Karpas-422 (cell line): ENCODE results near the gene ZNF726. TPM values are rescaled to one million over a fixed set of nuclear protein-coding genes. Genes with fewer than 3 reads are reported as not detected.
"Not testable (repeated sequence)": the region's sequence is repeated elsewhere in the genome, so short reads cannot be mapped to it uniquely, and the experiment has no call there.

Experiments
- DNase-seq: peaks from one replicate; pipeline ENCODE4 v3.0.0-alpha.2; 2015
- H2AFZ ChIP-seq: fragments of 200-600 bp; sonication (generic); 2 replicates; pipeline ENCODE4 v1.6.1; 2014; ENCODE audit warnings: antibody characterized with exemption, low read length, mixed read lengths
- H3K27ac ChIP-seq: fragments of 200-600 bp; sonication (generic); 2 replicates; pipeline ENCODE4 v1.5.1; 2014; ENCODE audit warnings: mild to moderate bottlenecking, low read length, moderate library complexity
- H3K27me3 ChIP-seq: fragments of 200-600 bp; sonication (generic); 2 replicates; pipeline ENCODE4 v1.6.1; 2014; ENCODE audit warnings: low read length, mixed read lengths
- H3K36me3 ChIP-seq: fragments of 200-600 bp; sonication (generic); 2 replicates; pipeline ENCODE4 v1.6.1; 2014; ENCODE audit warnings: low read length, mixed read lengths; ENCODE audit not compliant: insufficient read depth
- H3K4me1 ChIP-seq: fragments of 200-600 bp; sonication (generic); 2 replicates; pipeline ENCODE4 v1.6.1; 2014; ENCODE audit warnings: mild to moderate bottlenecking, low read length, mixed read lengths
- H3K4me2 ChIP-seq: fragments of 200-600 bp; sonication (generic); 2 replicates; pipeline ENCODE4 v1.6.1; 2014; ENCODE audit warnings: low read length, low read depth, mild to moderate bottlenecking; ENCODE audit not compliant: poor library complexity, severe bottlenecking
- H3K4me3 ChIP-seq: fragments of 200-600 bp; sonication (generic); 2 replicates; pipeline ENCODE4 v1.5.1; 2014; ENCODE audit warnings: mild to moderate bottlenecking, antibody characterized with exemption, low read length, mixed read lengths
- H3K79me2 ChIP-seq: fragments of 200-600 bp; sonication (generic); 2 replicates; pipeline ENCODE4 v1.6.1; 2014; ENCODE audit warnings: mild to moderate bottlenecking, low read length, mixed read lengths
- H3K9ac ChIP-seq: fragments of 200-600 bp; sonication (generic); 2 replicates; pipeline ENCODE4 v1.6.0; 2014; ENCODE audit warnings: low read length
- H3K9me2 ChIP-seq: fragments of 200-600 bp; sonication (generic), shearing (Covaris generic); replicated peaks from 2 replicates; pipeline ENCODE4 v1.6.0; 2014; ENCODE audit warnings: mild to moderate bottlenecking, low read length, moderate library complexity; ENCODE audit not compliant: insufficient read depth
- H3K9me3 ChIP-seq: fragments of 300-700, 200-600 bp; sonication (generic); 2 replicates; pipeline ENCODE4 v1.6.1; 2014; ENCODE audit warnings: low read length, mixed read lengths
- H4K20me1 ChIP-seq: fragments of 200-600 bp; sonication (generic); 2 replicates; pipeline ENCODE4 v1.6.1; 2014; ENCODE audit warnings: mild to moderate bottlenecking, antibody characterized with exemption, low read length, low read depth; ENCODE audit not compliant: insufficient read depth
- total RNA-seq: library from RNA; depleted of rRNA; stranded (reverse); fragments of >200 nt; shearing (Covaris generic); gene quantifications from 2 replicates; pipeline ENCODE4 v1.2.3, GENCODE V29; 2014; ENCODE audit warnings: low replicate concordance; rRNA removed

Gene ZNF726
- total RNA-seq, 1 experiment from 2014 or later = 19.3 TPM

DNA sequence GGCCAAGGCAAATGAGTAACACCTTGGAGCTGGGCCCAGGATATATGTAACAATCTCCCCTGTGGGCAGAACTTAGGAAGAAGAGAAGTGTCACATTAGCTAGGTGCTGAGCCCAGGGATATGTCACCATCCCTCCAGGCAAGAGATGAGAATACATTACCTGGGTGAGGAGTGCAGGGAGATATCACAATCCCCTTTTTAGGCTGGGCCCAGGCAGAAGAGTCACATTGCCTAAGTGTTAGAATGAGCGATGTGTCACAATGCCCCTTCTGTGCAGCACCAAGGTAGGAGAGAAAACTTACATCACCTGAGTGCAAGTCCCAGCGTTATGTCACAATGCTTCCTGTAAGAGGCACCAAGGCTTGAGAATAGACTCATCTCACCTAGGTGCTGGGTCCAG, 60.3 kb downstream of the ZNF726 start:
- Histone ChIP-seq H3K27me3 (no peaks in the 10 kb centered on the region), H3K9me3 (no peaks in the 10 kb centered on the region), H3K36me3 (no peaks in the 10 kb centered on the region), H3K79me2 (no peaks in the 10 kb centered on the region), H3K9ac (no peak overlapping the region), H2AFZ (no peak overlapping the region), H3K4me2 (no peak overlapping the region), H3K9me2 (no peaks in the 10 kb centered on the region), H3K4me3 (no peak overlapping the region), H4K20me1 (no peaks in the 10 kb centered on the region), H3K27ac (no peak overlapping the region), H3K4me1 (no peaks in the 10 kb centered on the region)
- DNase-seq = no peak

- H3K79me2 ChIP-seq, DNase-seq, H2AFZ ChIP-seq, H3K9ac ChIP-seq, H3K9me2 ChIP-seq, H4K20me1 ChIP-seq, H3K9me3 ChIP-seq, H3K27me3 ChIP-seq, H3K4me3 ChIP-seq, H3K4me1 ChIP-seq, H3K27ac ChIP-seq, H3K36me3 ChIP-seq, H3K4me2 ChIP-seq: not testable (repeated sequence)
Measured at GRCh38 chr19:23976631-23977030, 61.9 kb downstream of the ZNF726 start.

DNA sequence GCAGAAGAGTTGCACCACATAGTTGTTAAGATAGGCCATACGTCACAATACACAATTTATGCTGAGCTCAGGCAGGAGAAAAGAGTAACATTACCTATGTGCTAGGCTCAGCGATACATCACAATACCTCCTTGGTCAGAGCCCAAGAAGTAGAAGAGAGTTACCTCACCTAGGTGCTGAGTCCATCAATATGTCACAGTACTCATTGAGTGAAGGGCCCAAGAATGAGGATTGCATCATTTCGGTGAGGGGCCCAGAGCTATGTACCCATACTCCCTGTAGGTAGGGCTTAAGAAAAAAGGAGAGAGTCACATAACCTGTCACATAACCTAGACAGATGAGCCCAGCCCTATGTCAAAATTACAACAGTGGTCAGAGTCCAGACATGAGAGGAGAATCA, 62.6 kb downstream of the ZNF726 start:
- not testable (repeated sequence) for H3K4me3 ChIP-seq, H3K27ac ChIP-seq, H3K9me3 ChIP-seq, H4K20me1 ChIP-seq, H3K4me1 ChIP-seq, H3K9me2 ChIP-seq, H2AFZ ChIP-seq, H3K4me2 ChIP-seq, H3K36me3 ChIP-seq, H3K27me3 ChIP-seq, H3K79me2 ChIP-seq, H3K9ac ChIP-seq, DNase-seq

DNA sequence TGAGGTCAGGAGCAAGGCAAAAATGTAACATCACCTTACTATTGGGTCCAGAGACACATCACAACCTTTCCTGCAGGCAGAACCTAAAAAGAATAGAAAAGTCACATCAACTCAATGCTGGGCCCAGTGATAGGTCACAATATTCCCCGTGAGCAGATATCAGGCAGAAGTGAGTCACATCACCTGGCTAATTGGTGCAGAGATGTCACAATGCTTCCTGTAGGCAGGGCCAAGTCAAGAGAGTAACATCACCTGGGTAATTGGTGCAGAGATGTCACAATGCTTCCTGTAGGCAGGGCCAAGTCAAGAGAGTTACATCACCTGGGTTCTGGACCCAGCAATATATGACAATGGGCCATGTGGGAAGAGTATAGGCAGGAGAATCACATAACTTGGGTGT, 63.4 kb downstream of the ZNF726 start:
- DNase-seq = no peak
- Histone ChIP-seq H3K4me2 (no peak overlapping the region), H3K9ac (no peak overlapping the region), H2AFZ (no peak overlapping the region), H3K27me3 (no peaks in the 10 kb centered on the region), H3K79me2 (no peaks in the 10 kb centered on the region), H3K4me3 (no peak overlapping the region), H3K9me2 (no peaks in the 10 kb centered on the region), H3K4me1 (no peaks in the 10 kb centered on the region), H3K36me3 (no peaks in the 10 kb centered on the region), H3K9me3 (no peaks in the 10 kb centered on the region), H3K27ac (no peak overlapping the region), H4K20me1 (no peaks in the 10 kb centered on the region)

GRCh38 chr19:23980805-23981204, 66.1 kb downstream of the ZNF726 start:
- H3K4me3 ChIP-seq = no peak overlapping the region
- H3K79me2 ChIP-seq = no peaks in the 10 kb centered on the region
- no peak for DNase-seq
- H3K36me3 ChIP-seq = no peaks in the 10 kb centered on the region
- no peaks in the 10 kb centered on the region for H4K20me1 ChIP-seq
- H3K4me2 ChIP-seq = no peak overlapping the region
- no peaks in the 10 kb centered on the region for H3K27me3 ChIP-seq
- H2AFZ ChIP-seq = no peak overlapping the region
- no peak overlapping the region for H3K27ac ChIP-seq
- no peaks in the 10 kb centered on the region for H3K4me1 ChIP-seq
- H3K9ac ChIP-seq = no peak overlapping the region
- H3K9me2 ChIP-seq = no peaks in the 10 kb centered on the region
- no peaks in the 10 kb centered on the region for H3K9me3 ChIP-seq

- Histone ChIP-seq H3K27me3 (no peaks in the 10 kb centered on the region), H3K4me2 (no peak overlapping the region), H3K36me3 (no peaks in the 10 kb centered on the region), H3K9me3 (no peaks in the 10 kb centered on the region), H3K9ac (no peak overlapping the region), H3K27ac (no peak overlapping the region), H4K20me1 (no peaks in the 10 kb centered on the region), H3K79me2 (no peaks in the 10 kb centered on the region), H3K9me2 (no peaks in the 10 kb centered on the region), H3K4me1 (no peaks in the 10 kb centered on the region), H3K4me3 (no peak overlapping the region), H2AFZ (no peak overlapping the region)
- DNase-seq = no peak
Measured at GRCh38 chr19:23981863-23982262, 67.2 kb downstream of the ZNF726 start.

DNA sequence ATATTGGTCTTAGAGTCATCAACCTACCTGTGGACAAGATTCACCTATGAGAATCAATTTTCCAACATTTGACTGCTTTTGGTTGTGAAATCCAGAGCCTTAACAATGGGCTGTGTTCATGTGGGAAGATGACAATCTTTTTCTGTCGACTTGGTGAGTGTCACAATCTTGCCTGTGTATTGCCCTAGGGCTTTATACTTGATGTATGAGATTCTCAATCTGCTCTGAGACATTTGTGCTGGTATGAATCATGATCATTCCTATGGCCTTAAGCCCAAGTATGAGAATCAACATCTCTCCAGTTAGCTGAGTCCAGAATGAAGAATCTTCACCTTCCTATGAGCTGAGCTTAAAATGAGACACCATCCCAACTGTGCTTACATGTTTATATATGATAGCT, 68.7 kb downstream of the ZNF726 start:
- DNase-seq = no peak
- no peak overlapping the region for H3K4me2 ChIP-seq
- H3K9me3 ChIP-seq = no peaks in the 10 kb centered on the region
- no peaks in the 10 kb centered on the region for H3K36me3 ChIP-seq
- H4K20me1 ChIP-seq = no peaks in the 10 kb centered on the region
- H3K27ac ChIP-seq = no peak overlapping the region
- H3K27me3 ChIP-seq = no peaks in the 10 kb centered on the region
- H2AFZ ChIP-seq = no peak overlapping the region
- no peaks in the 10 kb centered on the region for H3K9me2 ChIP-seq
- no peak overlapping the region for H3K4me3 ChIP-seq
- H3K4me1 ChIP-seq = no peaks in the 10 kb centered on the region
- no peak overlapping the region for H3K9ac ChIP-seq
- H3K79me2 ChIP-seq = no peaks in the 10 kb centered on the region

Other genes with a start within 250 kb of the ZNF726 start
- gene ZNF675, start 227.7 kb upstream of the ZNF726 start, total RNA-seq = 17.2 and 33.0 TPM in 2 replicates
- 7.4 and 8.1 TPM in 2 replicates for gene ZNF681, start 156.0 kb upstream of the ZNF726 start, total RNA-seq
- gene ZNF254, start 172.3 kb downstream of the ZNF726 start, total RNA-seq = 15.7 and 35.1 TPM in 2 replicates